SHP77 (cell line): Measurements from ENCODE around the gene SKI.
"Not testable (repeated sequence)": the region's sequence is repeated elsewhere in the genome, so short reads cannot be mapped to it uniquely, and the experiment has no call there.

Experiments
- DNase-seq, 2 experiments: peaks; one replicate each; lab custom pipeline; 2025; lab: John Stamatoyannopoulos, UW

The SKI gene

GRCh38 chr1:2320760-2321667 lies 92.9 kb downstream of the SKI start:
- no peak for DNase-seq

- DNase-seq = no peak
These were observed 94.0 kb downstream of the SKI start for GRCh38 chr1:2322065-2322571.

- DNase-seq = no peak
These were observed 94.6 kb downstream of the SKI start for GRCh38 chr1:2322581-2323211.

- no peak for DNase-seq
These were observed 95.4 kb downstream of the SKI start for GRCh38 chr1:2323451-2323974.

GRCh38 chr1:2324553-2325366 lies 96.6 kb downstream of the SKI start:
- no peak for DNase-seq

- DNase-seq = peak in 1 of 2 experiments; percentile 17
These were observed 98.4 kb downstream of the SKI start for GRCh38 chr1:2326524-2326923.

- not testable (repeated sequence) for DNase-seq
These were observed 99.0 kb downstream of the SKI start for GRCh38 chr1:2327162-2327561.

GRCh38 chr1:2327841-2328240 lies 99.7 kb downstream of the SKI start:
- no peak for DNase-seq

- DNase-seq = no peak
These were observed 100.7 kb downstream of the SKI start for GRCh38 chr1:2328676-2329455.

GRCh38 chr1:2330035-2330434 lies 101.9 kb downstream of the SKI start:
- DNase-seq = no peak

GRCh38 chr1:2330519-2331199 lies 102.5 kb downstream of the SKI start:
- no peak for DNase-seq

- no peak for DNase-seq
These were observed 103.1 kb downstream of the SKI start for GRCh38 chr1:2331200-2331544.

GRCh38 chr1:2331580-2331979 lies 103.5 kb downstream of the SKI start:
- DNase-seq = not testable (repeated sequence)

GRCh38 chr1:2334366-2334765 lies 106.2 kb downstream of the SKI start:
- no peak for DNase-seq

- no peak for DNase-seq
These were observed 106.9 kb downstream of the SKI start for GRCh38 chr1:2334883-2335534.

GRCh38 chr1:2335721-2336455 lies 107.8 kb downstream of the SKI start:
- peak; percentile 9 to 39 for DNase-seq

- no peak for DNase-seq
These were observed 108.4 kb downstream of the SKI start for GRCh38 chr1:2336499-2336898.

- DNase-seq = no peak
These were observed 109.0 kb downstream of the SKI start for GRCh38 chr1:2337081-2337480.

GRCh38 chr1:2337501-2337900 lies 109.4 kb downstream of the SKI start:
- DNase-seq = no peak
